GM19324 (cell line): ENCODE measurements around the gene OR51F1.
"Not testable (repeated sequence)": the region's sequence is repeated elsewhere in the genome, so short reads cannot be mapped to it uniquely, and the experiment has no call there.

Source experiments
- ATAC-seq: cut with Tn5 transposase; IDR thresholded peaks from one replicate; pipeline ENCODE4 v1.9.1; 2021; ENCODE audit warnings: mild to moderate bottlenecking, moderate library complexity; ENCODE audit not compliant: unreplicated experiment, low FRiP score

OR51F1 gene

GRCh38 chr11:4769838-4770237 lies at the start of gene OR51F1:
Gene OR51F1, minus strand, starts transcription at chr11:4769938. Its CDS starts 0 bp downstream, at chr11:4769938.
- no peak for ATAC-seq

- no peak for ATAC-seq
These were observed 39.5 kb upstream of the OR51F1 start for GRCh38 chr11:4809246-4809645.

- no peak for ATAC-seq
These were observed 38.7 kb upstream of the OR51F1 start for GRCh38 chr11:4808476-4808875.

GRCh38 chr11:4804280-4804679 lies 34.5 kb upstream of the OR51F1 start, which contains the start of gene OR52R1:
Gene OR52R1, minus strand, starts transcription at chr11:4804380. Its CDS starts 0 bp downstream, at chr11:4804380.
- no peak for ATAC-seq

GRCh38 chr11:4801316-4801715 lies 31.6 kb upstream of the OR51F1 start:
- ATAC-seq: not testable (repeated sequence)

GRCh38 chr11:4798427-4799183 lies 28.9 kb upstream of the OR51F1 start:
- no peak for ATAC-seq

GRCh38 chr11:4797206-4797605 lies 27.5 kb upstream of the OR51F1 start:
- ATAC-seq: no peak

GRCh38 chr11:4782454-4782853 lies 12.7 kb upstream of the OR51F1 start:
- no peak for ATAC-seq

GRCh38 chr11:4768094-4768493 lies 1.6 kb downstream of the OR51F1 start:
- ATAC-seq: no peak

- ATAC-seq: no peak
These were observed 3.2 kb downstream of the OR51F1 start for GRCh38 chr11:4766420-4767043.

GRCh38 chr11:4763096-4763495 lies 6.6 kb downstream of the OR51F1 start:
- ATAC-seq: peak; percentile 82

GRCh38 chr11:4751201-4751600 lies 18.5 kb downstream of the OR51F1 start:
- no peak for ATAC-seq

- ATAC-seq: no peak
These were observed 21.3 kb downstream of the OR51F1 start for GRCh38 chr11:4748438-4748837.

GRCh38 chr11:4740735-4741134 lies 29.0 kb downstream of the OR51F1 start:
- ATAC-seq: no peak

GRCh38 chr11:4727171-4727570 lies 42.6 kb downstream of the OR51F1 start:
- ATAC-seq: no peak

GRCh38 chr11:4722616-4723534 lies 46.9 kb downstream of the OR51F1 start:
- ATAC-seq: not testable (repeated sequence)
